Uterus (tissue), 4 donors: Measurements from ENCODE around the gene ABCC8. TPM values are rescaled to one million over a fixed set of nuclear protein-coding genes. Genes with fewer than 3 reads are reported as not detected.

Experiments used
- DNase-seq, 2 donors: peaks; one replicate each; pipeline ENCODE4 v3.0.0-alpha.2; 2019 to 2020
- H3K27ac ChIP-seq, 2 donors: fragments of 200-600 bp; sonication (generic); 1 replicate in 1 of 2; 2 replicates in 1 of 2; pipeline ENCODE4 v1.5.1; 2016 to 2018
- H3K27me3 ChIP-seq, 2 donors: fragments of 200-600 bp; sonication (generic); one replicate each; pipeline ENCODE4 v1.5.1; 2018 to 2019; ENCODE audit warnings: control low read depth in 1 of 2
- H3K36me3 ChIP-seq, 2 donors: fragments of 200-600 bp; sonication (generic); one replicate each; pipeline ENCODE4 v1.5.1; 2019; ENCODE audit warnings: control low read depth in 1 of 2
- H3K4me1 ChIP-seq, 2 donors: fragments of 200-600 bp; sonication (generic); one replicate each; pipeline ENCODE4 v1.5.1; 2018 to 2019; ENCODE audit warnings: control low read depth in 1 of 2
- H3K4me3 ChIP-seq, 2 donors: fragments of 200-600 bp; sonication (generic); 1 replicate in 1 of 2; 2 replicates in 1 of 2; pipeline ENCODE4 v1.5.1; 2018 to 2019; ENCODE audit warnings: mild to moderate bottlenecking in 1 of 2
- H3K9me3 ChIP-seq, 2 donors: fragments of 200-600 bp; sonication (generic); one replicate each; pipeline ENCODE4 v1.5.1; 2019; ENCODE audit warnings: control low read depth in 1 of 2
- POLR2A ChIP-seq, 2 donors: fragments of 450-650 bp; IDR thresholded peaks; one replicate each; pipeline ENCODE4 v1.6.1; 2016; ENCODE audit warnings: antibody characterized with exemption in 2 of 2, mild to moderate bottlenecking in 1 of 2, moderate library complexity in 1 of 2
- intact Hi-C: fragments of 100-400 bp; cut with DNase I; formaldehyde crosslinking; loops from one replicate; pipeline ENCODE4 v1.15.1; 2023; ENCODE audit warnings: low total_unique reads
- total RNA-seq, 4 donors: library from RNA; depleted of rRNA in 3 of 4; stranded (reverse); fragments of >200 nt in 3 of 4; gene quantifications; one replicate each; pipeline versions ENCODE4 v1.1.0 to v1.2.4, GENCODE V29; 2014 to 2023
- TF ChIP-seq, protein P1 (sequence below), 4 experiments: fragments of 200-600 bp in 2 of 4; fragments of 450-650 bp in 2 of 4; sonication (generic) in 2 of 4; IDR thresholded peaks; one replicate each; pipeline ENCODE4 v1.5.1; 2016 to 2019; ENCODE audit warnings: antibody characterized with exemption in 4 of 4, mild to moderate bottlenecking in 2 of 4, moderate library complexity in 1 of 4
- donor health status: DM: yes; HTN: yes; CAD: no.

ABCC8 gene
- total RNA-seq, 4 donors from 2014 or later, result under 0.01 to 5.5 (median 1.9) TPM; not detected in 1

- TF ChIP-seq POLR2A (IDR thresholded peaks at IDR 0.05), result no peak
- TF ChIP-seq, protein P1, sequence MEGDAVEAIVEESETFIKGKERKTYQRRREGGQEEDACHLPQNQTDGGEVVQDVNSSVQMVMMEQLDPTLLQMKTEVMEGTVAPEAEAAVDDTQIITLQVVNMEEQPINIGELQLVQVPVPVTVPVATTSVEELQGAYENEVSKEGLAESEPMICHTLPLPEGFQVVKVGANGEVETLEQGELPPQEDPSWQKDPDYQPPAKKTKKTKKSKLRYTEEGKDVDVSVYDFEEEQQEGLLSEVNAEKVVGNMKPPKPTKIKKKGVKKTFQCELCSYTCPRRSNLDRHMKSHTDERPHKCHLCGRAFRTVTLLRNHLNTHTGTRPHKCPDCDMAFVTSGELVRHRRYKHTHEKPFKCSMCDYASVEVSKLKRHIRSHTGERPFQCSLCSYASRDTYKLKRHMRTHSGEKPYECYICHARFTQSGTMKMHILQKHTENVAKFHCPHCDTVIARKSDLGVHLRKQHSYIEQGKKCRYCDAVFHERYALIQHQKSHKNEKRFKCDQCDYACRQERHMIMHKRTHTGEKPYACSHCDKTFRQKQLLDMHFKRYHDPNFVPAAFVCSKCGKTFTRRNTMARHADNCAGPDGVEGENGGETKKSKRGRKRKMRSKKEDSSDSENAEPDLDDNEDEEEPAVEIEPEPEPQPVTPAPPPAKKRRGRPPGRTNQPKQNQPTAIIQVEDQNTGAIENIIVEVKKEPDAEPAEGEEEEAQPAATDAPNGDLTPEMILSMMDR (IDR thresholded peaks at IDR 0.05), result no peak
- Histone ChIP-seq H3K9me3 (peaks cover 0 to 33% of the 10 kb centered on the region in 2 donors), H3K4me3 (no peak overlapping the region)
Measured at GRCh38 chr11:17369684-17370243, 106.9 kb downstream of the ABCC8 start.

DNA sequence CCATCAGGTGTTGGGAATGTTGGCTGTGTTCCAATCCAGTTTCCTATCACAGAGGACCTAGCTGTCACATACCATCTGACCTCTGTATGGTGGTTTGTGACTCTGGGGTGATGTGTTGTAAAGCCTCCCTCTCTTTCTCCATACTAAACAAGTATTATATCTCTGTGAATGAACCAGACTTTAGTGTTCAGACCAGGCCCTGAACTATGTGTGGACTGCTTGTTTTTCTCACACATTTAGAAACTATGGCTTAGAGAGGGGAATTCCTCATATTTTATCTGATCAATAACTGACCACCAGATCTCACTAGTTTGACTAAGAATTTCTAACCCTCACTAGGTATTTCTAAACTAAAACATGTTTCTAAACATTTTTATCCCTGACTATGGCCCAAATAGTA lies 107.6 kb downstream of the ABCC8 start:
- intact Hi-C loops, result no loop called here
- Histone ChIP-seq H3K27me3 (no peaks in the 10 kb centered on the region), H3K9me3 (peaks cover 0 to 33% of the 10 kb centered on the region in 2 donors), H3K36me3 (no peaks in the 10 kb centered on the region), H3K27ac (no peak overlapping the region), H3K4me3 (no peak overlapping the region), H3K4me1 (no peaks in the 10 kb centered on the region)
- no peak for DNase-seq
- TF ChIP-seq, protein P1 (IDR thresholded peaks at IDR 0.05), result no peak
- no peak for TF ChIP-seq POLR2A (IDR thresholded peaks at IDR 0.05)

More at GRCh38 chr11:17369684-17370243, 106.9 kb downstream of the ABCC8 start:
- intact Hi-C loops, result no loop called here
- no peak overlapping the region for H3K27ac ChIP-seq
- H3K4me1 ChIP-seq, result no peaks in the 10 kb centered on the region
- H3K27me3 ChIP-seq, result no peaks in the 10 kb centered on the region
- DNase-seq, result no peak
- no peaks in the 10 kb centered on the region for H3K36me3 ChIP-seq

DNA sequence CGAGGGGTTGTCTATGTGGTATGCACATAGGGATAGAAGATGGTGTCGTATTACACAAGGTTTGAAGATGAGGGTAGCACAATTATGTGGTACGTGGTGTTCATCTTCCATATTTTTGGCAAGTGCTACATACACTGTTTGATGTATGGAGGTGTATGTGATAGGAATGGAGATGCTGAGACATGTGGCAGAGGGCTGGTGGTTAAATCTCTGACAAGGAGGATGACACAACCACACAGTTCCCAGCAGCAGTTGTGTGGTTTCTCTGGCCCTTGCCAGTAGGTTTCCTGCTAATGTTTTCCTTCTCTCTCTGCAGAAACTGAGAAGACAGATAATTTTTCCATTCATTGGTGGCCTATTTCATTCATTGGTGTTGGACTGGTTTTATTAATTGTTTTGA lies 108.1 kb downstream of the ABCC8 start:
- Histone ChIP-seq H3K36me3 (no peaks in the 10 kb centered on the region), H3K9me3 (peaks cover 0 to 33% of the 10 kb centered on the region in 2 donors), H3K4me3 (no peak overlapping the region), H3K4me1 (no peaks in the 10 kb centered on the region), H3K27ac (no peak overlapping the region), H3K27me3 (no peaks in the 10 kb centered on the region)
- no peak for DNase-seq
- intact Hi-C loops, result no loop called here
- no peak for TF ChIP-seq POLR2A (IDR thresholded peaks at IDR 0.05)

- no peaks in the 10 kb centered on the region for H3K27me3 ChIP-seq
- no peaks in the 10 kb centered on the region for H3K4me1 ChIP-seq
- DNase-seq, result no peak
- TF ChIP-seq POLR2A (IDR thresholded peaks at IDR 0.05), result no peak
- TF ChIP-seq, protein P1 (IDR thresholded peaks at IDR 0.05), result no peak
- intact Hi-C loops, result no loop called here
- H3K27ac ChIP-seq, result no peak overlapping the region
- peaks cover 0 to 19% of the 10 kb centered on the region in 2 donors for H3K9me3 ChIP-seq
- no peak overlapping the region for H3K4me3 ChIP-seq
- H3K36me3 ChIP-seq, result no peaks in the 10 kb centered on the region
Measured at GRCh38 chr11:17366495-17366894, 110.2 kb downstream of the ABCC8 start.

DNA sequence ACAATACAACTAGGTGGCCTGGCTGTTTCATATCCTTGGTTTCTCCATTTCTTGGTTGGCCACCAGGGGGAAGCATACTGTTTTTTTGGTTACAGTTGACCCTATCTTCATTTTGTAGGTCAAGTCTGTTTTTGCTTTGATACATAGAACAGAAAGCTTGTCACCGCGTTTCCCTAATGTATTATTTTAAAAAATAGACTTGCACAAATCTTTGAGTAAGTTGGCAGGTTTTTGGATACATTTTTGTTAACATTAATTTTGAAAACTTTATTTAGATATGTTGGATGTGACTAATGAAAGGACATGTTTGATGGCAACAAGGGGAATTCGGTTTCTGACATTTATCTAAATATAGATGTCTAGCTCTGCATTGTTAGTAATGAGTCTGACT lies 122.0 kb downstream of the ABCC8 start:
- intact Hi-C loops, result no loop called here
- H3K4me3 ChIP-seq, result no peak overlapping the region

More for the DNA sequence above, 122.0 kb downstream of the ABCC8 start:
- no peaks in the 10 kb centered on the region for H3K9me3 ChIP-seq
- peak; percentile 29 to 63 for DNase-seq
- no peak overlapping the region for H3K27ac ChIP-seq
- no peak for TF ChIP-seq POLR2A (IDR thresholded peaks at IDR 0.05)
- TF ChIP-seq, protein P1 (IDR thresholded peaks at IDR 0.05), result peak; percentile 42 to 64 (median 54)
- no peaks in the 10 kb centered on the region for H3K4me1 ChIP-seq
- no peaks in the 10 kb centered on the region for H3K27me3 ChIP-seq
- H3K36me3 ChIP-seq, result no peaks in the 10 kb centered on the region
